ENCODE measurements around the gene CCDC112.

Gene CCDC112

GRCh38 chr5:115319007-115319406 is 22.6 kb upstream of the CCDC112 start:
- H3K4me3 ChIP-seq (ENCODE audit: low read depth, low read length) = no peak overlapping the region

DNA sequence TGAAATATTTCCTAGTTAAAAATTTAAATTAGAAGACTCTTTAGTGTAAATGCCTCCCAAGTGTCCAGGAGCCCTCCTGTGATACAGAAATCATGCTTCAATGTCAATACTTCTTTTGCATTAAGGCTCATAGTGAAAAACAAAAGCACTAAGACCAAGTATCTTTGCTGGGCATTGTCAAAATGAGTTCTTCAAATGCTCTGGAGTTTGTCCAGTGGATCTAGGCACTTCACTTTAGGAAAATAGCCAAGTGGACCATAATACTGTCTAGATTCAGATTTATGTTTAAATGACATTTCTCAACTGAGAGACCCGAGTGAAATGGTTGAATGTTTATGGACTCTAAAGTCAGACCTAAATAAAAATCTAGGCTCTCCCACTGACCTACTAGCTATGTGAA is 21.3 kb upstream of the CCDC112 start:
- no peak overlapping the region for H3K4me3 ChIP-seq (ENCODE audit: low read depth, low read length)

DNA sequence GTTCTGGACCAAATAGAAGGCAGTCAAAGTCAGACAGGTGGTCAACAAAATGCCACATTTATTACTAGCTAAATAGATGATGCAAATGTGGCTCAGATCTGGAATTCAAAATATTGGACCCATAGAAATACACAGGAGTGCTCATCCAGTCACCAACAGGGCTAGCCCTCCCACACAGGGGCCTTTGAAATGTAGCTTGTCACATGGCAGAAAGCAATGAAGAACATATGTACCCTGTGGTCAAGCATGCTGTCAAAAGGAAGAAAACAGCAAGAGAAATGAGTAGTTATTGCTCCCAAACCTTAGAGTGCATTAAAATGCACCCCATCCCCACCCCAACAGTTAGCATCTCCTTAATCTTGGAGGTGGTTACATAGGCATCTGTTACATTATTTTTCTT is 20.9 kb upstream of the CCDC112 start:
- no peak overlapping the region for H3K4me3 ChIP-seq (ENCODE audit: low read depth, low read length)

- no peak overlapping the region for H3K4me3 ChIP-seq (ENCODE audit: low read depth, low read length)
Observed at GRCh38 chr5:115313632-115314031, 17.2 kb upstream of the CCDC112 start.

- H3K4me3 ChIP-seq (ENCODE audit: low read depth, low read length) = no peak overlapping the region
Observed at GRCh38 chr5:115313052-115313451, 16.6 kb upstream of the CCDC112 start.

- H3K4me3 ChIP-seq (ENCODE audit: low read depth, low read length) = no peak overlapping the region
Observed at GRCh38 chr5:115309751-115310370, 13.4 kb upstream of the CCDC112 start.

DNA sequence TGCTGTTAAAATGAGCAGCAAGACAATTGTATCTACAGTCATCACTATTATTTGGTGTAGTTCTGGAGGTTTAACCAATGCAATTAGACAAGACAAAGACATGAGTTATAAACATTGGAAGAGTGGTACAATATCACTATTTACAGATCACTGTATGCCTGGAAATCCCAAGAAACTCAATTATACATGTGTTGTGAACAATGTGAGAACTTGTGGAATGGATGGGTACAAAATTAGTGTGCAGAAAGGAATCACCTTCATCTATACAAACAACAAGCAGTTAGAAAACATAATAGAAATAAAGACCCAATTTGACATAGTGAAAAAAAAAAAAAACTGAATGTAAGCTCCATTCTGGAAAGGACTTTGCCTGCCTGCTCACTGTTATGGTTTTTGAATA is 12.4 kb upstream of the CCDC112 start:
- H3K4me3 ChIP-seq (ENCODE audit: low read depth, low read length) = no peak overlapping the region

- H3K4me3 ChIP-seq (ENCODE audit: low read depth, low read length) = no peak overlapping the region
Observed at GRCh38 chr5:115306011-115306536, 9.6 kb upstream of the CCDC112 start.

DNA sequence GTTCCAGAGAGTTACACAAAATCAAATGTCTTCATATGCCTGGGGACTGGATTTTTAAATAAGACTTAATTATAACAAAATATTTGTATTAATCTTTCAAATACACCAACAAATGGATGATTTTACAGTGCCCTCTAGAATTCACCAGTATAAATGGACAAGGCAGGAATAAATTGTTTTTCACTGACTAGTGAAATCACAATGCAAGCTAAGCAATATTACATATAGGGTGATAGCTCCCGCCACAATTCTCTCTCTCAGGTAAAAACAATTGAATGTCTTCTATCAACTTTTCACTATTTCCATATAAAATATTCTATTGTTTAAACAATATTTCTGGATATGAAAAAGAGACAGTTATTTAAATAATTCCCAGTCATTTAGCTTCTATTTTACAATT is 8.0 kb upstream of the CCDC112 start:
- no peak overlapping the region for H3K4me3 ChIP-seq (ENCODE audit: low read depth, low read length)

GRCh38 chr5:115298811-115299210 is 2.4 kb upstream of the CCDC112 start:
- no peak overlapping the region for H3K4me3 ChIP-seq (ENCODE audit: low read depth, low read length)

GRCh38 chr5:115297031-115297430 is 577 bp upstream of the CCDC112 start:
- H3K4me3 ChIP-seq (ENCODE audit: low read depth, low read length) = no peak overlapping the region

GRCh38 chr5:115295777-115296123 is 704 bp downstream of the CCDC112 start:
- peak overlapping the region; percentile 86 for H3K4me3 ChIP-seq (ENCODE audit: low read depth, low read length)

DNA sequence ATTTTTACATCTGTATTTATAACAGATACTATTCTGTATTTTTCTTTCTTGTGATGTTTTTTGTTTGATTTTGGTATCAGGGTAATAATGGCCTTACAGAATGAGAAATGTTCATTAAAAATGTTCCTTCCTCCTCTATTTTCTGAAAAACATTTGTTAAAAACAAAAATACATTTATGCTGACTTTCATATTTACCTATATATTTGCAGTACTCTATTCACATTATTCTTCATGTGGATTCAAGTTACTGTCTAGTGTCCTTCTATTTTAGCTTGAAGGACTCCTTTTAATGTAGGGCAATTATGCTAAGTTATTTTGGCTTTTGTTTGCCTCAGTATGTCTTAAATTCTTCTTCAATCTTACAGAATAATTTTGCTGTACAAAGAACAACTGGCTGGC is 5.1 kb downstream of the CCDC112 start:
- H3K4me3 ChIP-seq (ENCODE audit: low read depth, low read length) = no peak overlapping the region

DNA sequence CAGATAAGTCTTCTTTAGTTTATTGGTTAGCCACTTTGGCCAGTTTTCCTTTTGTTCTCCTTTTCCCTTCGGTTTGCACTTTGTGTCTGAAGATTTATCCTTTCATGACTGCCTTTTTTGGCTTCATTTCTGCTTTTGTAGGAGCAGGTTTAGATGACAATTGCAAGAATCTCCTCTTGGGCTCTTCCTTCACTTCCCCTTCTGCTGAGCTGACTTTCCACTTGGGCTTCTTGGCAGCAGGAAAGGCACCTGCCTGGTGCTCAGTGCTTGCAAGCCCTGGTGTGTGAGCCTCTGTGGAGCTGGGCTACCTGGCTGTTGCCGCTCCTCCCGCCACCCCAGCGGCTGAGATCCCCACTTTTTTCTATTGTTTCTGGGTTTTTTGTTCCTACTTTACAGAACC is 7.3 kb downstream of the CCDC112 start:
- no peak overlapping the region for H3K4me3 ChIP-seq (ENCODE audit: low read depth, low read length)

- no peak overlapping the region for H3K4me3 ChIP-seq (ENCODE audit: low read depth, low read length)
Observed at GRCh38 chr5:115284021-115284420, 12.4 kb downstream of the CCDC112 start.

DNA sequence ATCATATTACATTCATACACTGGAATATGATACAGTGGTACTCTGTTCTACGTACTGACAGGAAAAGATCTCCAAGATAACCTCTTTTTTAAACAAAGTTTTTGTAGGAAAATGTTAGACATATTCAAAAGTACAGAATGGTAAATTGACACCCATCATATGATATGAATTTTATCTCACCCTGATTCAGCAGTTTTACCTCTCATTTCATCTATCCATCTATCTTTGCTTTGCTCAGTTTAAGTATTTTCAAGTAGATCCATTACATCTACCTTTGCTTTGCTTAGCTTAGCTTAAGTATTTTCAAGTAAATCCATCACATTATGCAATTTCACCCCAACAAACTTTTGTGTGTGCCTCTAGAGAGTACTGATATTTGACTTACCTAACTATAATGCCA is 14.3 kb downstream of the CCDC112 start:
- H3K4me3 ChIP-seq (ENCODE audit: low read depth, low read length) = no peak overlapping the region

GRCh38 chr5:115274584-115274983 is 21.9 kb downstream of the CCDC112 start:
- H3K4me3 ChIP-seq (ENCODE audit: low read depth, low read length) = no peak overlapping the region

- H3K4me3 ChIP-seq (ENCODE audit: low read depth, low read length) = no peak overlapping the region
Observed at GRCh38 chr5:115272297-115272958, 24.0 kb downstream of the CCDC112 start.

GRCh38 chr5:115271295-115272050 is 25.0 kb downstream of the CCDC112 start:
- no peak overlapping the region for H3K4me3 ChIP-seq (ENCODE audit: low read depth, low read length)

- no peak overlapping the region for H3K4me3 ChIP-seq (ENCODE audit: low read depth, low read length)
Observed at GRCh38 chr5:115267617-115268016, 28.8 kb downstream of the CCDC112 start.

DNA sequence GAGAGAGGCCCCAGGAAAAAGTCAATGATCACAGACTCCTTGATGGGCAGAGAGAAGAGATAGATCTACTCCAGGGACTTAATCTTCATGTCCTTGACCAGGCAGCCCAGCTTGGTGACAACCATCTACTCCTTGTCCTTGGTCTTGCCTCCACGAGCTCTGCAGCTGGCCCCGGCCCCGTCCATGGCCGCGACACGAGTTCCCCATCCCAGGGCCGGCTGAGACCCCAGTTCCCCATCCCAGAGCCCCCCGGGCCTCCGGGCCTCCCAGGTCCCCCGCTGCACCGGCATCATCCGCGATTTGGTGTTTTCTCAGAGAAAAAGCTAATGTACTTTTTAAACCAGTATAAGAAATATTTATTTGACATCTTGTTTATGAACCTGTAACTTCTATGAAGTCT is 31.2 kb downstream of the CCDC112 start:
- H3K4me3 ChIP-seq (ENCODE audit: low read depth, low read length) = no peak overlapping the region

GRCh38 chr5:115264786-115265185 is 31.7 kb downstream of the CCDC112 start:
- H3K4me3 ChIP-seq (ENCODE audit: low read depth, low read length) = no peak overlapping the region
